ENCODE results near the gene S100A2.

The S100A2 gene

GRCh38 chr1:153612111-153612754 is 46.6 kb upstream of the S100A2 start:
- TF ChIP-seq ZFX (IDR thresholded peaks at IDR 0.05; ENCODE audit: borderline replicate concordance) (no peak), CTCF (IDR thresholded peaks at IDR 0.05) (no peak)
- H3K27ac ChIP-seq = no peak overlapping the region

- H3K27ac ChIP-seq = no peak overlapping the region
These were observed 45.7 kb upstream of the S100A2 start for GRCh38 chr1:153611356-153611755.

GRCh38 chr1:153610811-153611301 is 45.2 kb upstream of the S100A2 start:
- TF ChIP-seq ZFX (IDR thresholded peaks at IDR 0.05; ENCODE audit: borderline replicate concordance) (no peak), CTCF (IDR thresholded peaks at IDR 0.05) (no peak)
- no peak overlapping the region for H3K27ac ChIP-seq

More at GRCh38 chr1:153611356-153611755, 45.7 kb upstream of the S100A2 start:
- TF ChIP-seq CTCF (IDR thresholded peaks at IDR 0.05) (no peak), ZFX (IDR thresholded peaks at IDR 0.05; ENCODE audit: borderline replicate concordance) (no peak)

- H3K27ac ChIP-seq = no peak overlapping the region
- TF ChIP-seq CTCF (IDR thresholded peaks at IDR 0.05) = no peak
- TF ChIP-seq ZFX (IDR thresholded peaks at IDR 0.05; ENCODE audit: borderline replicate concordance) = no peak
These were observed 44.7 kb upstream of the S100A2 start for GRCh38 chr1:153610334-153610733.

- no peak for TF ChIP-seq CTCF (IDR thresholded peaks at IDR 0.05)
- no peak for TF ChIP-seq ZFX (IDR thresholded peaks at IDR 0.05; ENCODE audit: borderline replicate concordance)
- no peak overlapping the region for H3K27ac ChIP-seq
These were observed 43.9 kb upstream of the S100A2 start for GRCh38 chr1:153609585-153609907.

- TF ChIP-seq ZFX (IDR thresholded peaks at IDR 0.05; ENCODE audit: borderline replicate concordance) (no peak), CTCF (IDR thresholded peaks at IDR 0.05) (no peak)
- H3K27ac ChIP-seq = no peak overlapping the region
These were observed 43.3 kb upstream of the S100A2 start for GRCh38 chr1:153608742-153609584.
